ENCODE results near the gene TSPAN8.
"Not testable (repeated sequence)": the region's sequence is repeated elsewhere in the genome, so short reads cannot be mapped to it uniquely, and the experiment has no call there.

TSPAN8 gene

GRCh38 chr12:71128191-71128788 is 29.5 kb downstream of the TSPAN8 start:
- H3K9ac ChIP-seq = no peak overlapping the region
- no peak overlapping the region for H2AFZ ChIP-seq

GRCh38 chr12:71125949-71126348 is 31.9 kb downstream of the TSPAN8 start:
- Histone ChIP-seq H3K27me3 (ENCODE audit: control insufficient read depth, insufficient read depth, low read length) (no peaks in the 10 kb centered on the region), H3K4me2 (ENCODE audit: low read length) (no peak overlapping the region), H3K9ac (no peak overlapping the region), H3K27ac (no peak overlapping the region), H3K36me3 (ENCODE audit: control insufficient read depth, insufficient read depth, low read length) (no peaks in the 10 kb centered on the region), H3K9me3 (ENCODE audit: control insufficient read depth, low read length) (no peaks in the 10 kb centered on the region), H3K4me3 (ENCODE audit: low read depth, low read length) (no peak overlapping the region), H2AFZ (no peak overlapping the region), H3K4me1 (no peaks in the 10 kb centered on the region), H3K79me2 (no peaks in the 10 kb centered on the region)
- no peak for TF ChIP-seq CTCF (IDR thresholded peaks at IDR 0.05)

More at GRCh38 chr12:71128191-71128788, 29.5 kb downstream of the TSPAN8 start:
- no peaks in the 10 kb centered on the region for H3K79me2 ChIP-seq
- no peak overlapping the region for H3K4me3 ChIP-seq (ENCODE audit: low read depth, low read length)
- no peaks in the 10 kb centered on the region for H3K4me1 ChIP-seq
- no peaks in the 10 kb centered on the region for H3K27me3 ChIP-seq (ENCODE audit: control insufficient read depth, insufficient read depth, low read length)
- no peak for TF ChIP-seq CTCF (IDR thresholded peaks at IDR 0.05)
- no peaks in the 10 kb centered on the region for H3K36me3 ChIP-seq (ENCODE audit: control insufficient read depth, insufficient read depth, low read length)
- no peak overlapping the region for H3K4me2 ChIP-seq (ENCODE audit: low read length)
- H3K27ac ChIP-seq = no peak overlapping the region
- no peaks in the 10 kb centered on the region for H3K9me3 ChIP-seq (ENCODE audit: control insufficient read depth, low read length)

DNA sequence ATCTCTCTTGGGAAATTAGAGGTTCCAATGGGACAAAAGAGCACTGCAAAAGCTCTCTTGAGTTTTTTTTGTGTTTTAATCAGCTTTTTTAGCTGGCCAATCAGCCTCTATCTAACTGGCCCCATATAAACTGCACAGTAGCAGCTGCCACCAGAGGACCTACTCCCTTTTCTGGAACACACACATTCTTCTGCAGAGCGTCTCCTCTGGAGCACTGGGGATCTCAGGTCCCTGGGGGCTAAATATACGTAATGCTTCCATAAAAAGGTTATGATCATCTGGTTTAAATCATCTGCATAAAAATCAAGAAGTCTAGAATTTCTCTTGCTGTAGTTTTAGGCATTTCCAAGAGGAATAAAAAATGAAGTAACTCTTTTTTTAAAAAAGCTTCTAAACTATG is 32.3 kb downstream of the TSPAN8 start:
- Histone ChIP-seq H3K4me2 (ENCODE audit: low read length) (no peak overlapping the region), H3K36me3 (ENCODE audit: control insufficient read depth, insufficient read depth, low read length) (no peaks in the 10 kb centered on the region), H3K27ac (no peak overlapping the region), H3K9ac (no peak overlapping the region), H3K4me1 (no peaks in the 10 kb centered on the region), H3K27me3 (ENCODE audit: control insufficient read depth, insufficient read depth, low read length) (no peaks in the 10 kb centered on the region), H3K4me3 (ENCODE audit: low read depth, low read length) (no peak overlapping the region), H2AFZ (no peak overlapping the region), H3K79me2 (no peaks in the 10 kb centered on the region), H3K9me3 (ENCODE audit: control insufficient read depth, low read length) (no peaks in the 10 kb centered on the region)
- no peak for TF ChIP-seq CTCF (IDR thresholded peaks at IDR 0.05)

- Histone ChIP-seq H3K27me3 (ENCODE audit: control insufficient read depth, insufficient read depth, low read length) (no peaks in the 10 kb centered on the region), H3K27ac (no peak overlapping the region), H3K9ac (no peak overlapping the region), H3K36me3 (ENCODE audit: control insufficient read depth, insufficient read depth, low read length) (no peaks in the 10 kb centered on the region), H2AFZ (no peak overlapping the region), H3K79me2 (no peaks in the 10 kb centered on the region), H3K9me3 (ENCODE audit: control insufficient read depth, low read length) (no peaks in the 10 kb centered on the region), H3K4me3 (ENCODE audit: low read depth, low read length) (no peak overlapping the region), H3K4me2 (ENCODE audit: low read length) (no peak overlapping the region), H3K4me1 (no peaks in the 10 kb centered on the region)
- no peak for TF ChIP-seq CTCF (IDR thresholded peaks at IDR 0.05)
Observed at GRCh38 chr12:71124835-71125460, 32.9 kb downstream of the TSPAN8 start.

- H3K79me2 ChIP-seq; H3K9ac ChIP-seq; H3K4me1 ChIP-seq; H2AFZ ChIP-seq; H3K4me2 ChIP-seq (ENCODE audit: low read length); H3K4me3 ChIP-seq (ENCODE audit: low read depth, low read length); H3K36me3 ChIP-seq (ENCODE audit: control insufficient read depth, insufficient read depth, low read length); H3K9me3 ChIP-seq (ENCODE audit: control insufficient read depth, low read length); H3K27ac ChIP-seq; H3K27me3 ChIP-seq (ENCODE audit: control insufficient read depth, insufficient read depth, low read length): not testable (repeated sequence)
Observed at GRCh38 chr12:71113148-71113547, 44.7 kb downstream of the TSPAN8 start.
